Measurements from ENCODE around the gene PSMD12.
"Not testable (repeated sequence)": the region's sequence is repeated elsewhere in the genome, so short reads cannot be mapped to it uniquely, and the experiment has no call there.

Gene PSMD12

DNA sequence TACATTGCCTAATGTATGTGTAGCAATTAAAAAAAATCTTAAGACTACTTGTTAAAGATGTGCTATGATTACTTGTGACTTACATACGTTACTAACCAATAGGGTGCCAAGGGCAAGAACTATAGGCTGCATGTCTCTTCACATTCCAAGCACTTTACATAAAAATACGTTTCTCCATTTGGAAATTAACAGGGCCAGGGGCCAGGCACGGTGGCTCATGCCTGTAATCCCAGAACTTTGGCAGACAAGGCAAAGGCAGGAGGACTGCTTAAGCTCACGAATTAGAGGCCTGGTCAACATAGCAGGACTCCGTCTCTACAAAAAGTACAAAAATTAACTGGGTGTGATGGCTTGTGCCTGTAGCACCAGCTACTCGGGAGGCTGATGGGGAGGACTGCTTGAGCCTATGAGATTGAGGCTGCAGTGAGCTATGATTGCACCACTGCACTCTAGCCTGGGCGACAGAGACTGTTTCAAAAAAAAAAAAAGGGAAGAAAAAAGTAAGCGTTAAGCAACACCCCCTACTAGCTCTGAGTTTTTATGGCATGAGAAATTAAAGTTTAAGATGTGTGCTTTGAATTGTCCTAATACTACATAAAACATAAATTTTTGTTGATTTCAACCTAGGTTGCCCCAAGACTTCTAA is 12.3 kb downstream of the PSMD12 start:
- peak; percentile 69 to 79 for DNase-seq

- no peak for DNase-seq
Measured at GRCh38 chr17:67353161-67353560, 13.2 kb downstream of the PSMD12 start.

GRCh38 chr17:67349420-67349819 is 17.0 kb downstream of the PSMD12 start:
- DNase-seq = no peak

DNA sequence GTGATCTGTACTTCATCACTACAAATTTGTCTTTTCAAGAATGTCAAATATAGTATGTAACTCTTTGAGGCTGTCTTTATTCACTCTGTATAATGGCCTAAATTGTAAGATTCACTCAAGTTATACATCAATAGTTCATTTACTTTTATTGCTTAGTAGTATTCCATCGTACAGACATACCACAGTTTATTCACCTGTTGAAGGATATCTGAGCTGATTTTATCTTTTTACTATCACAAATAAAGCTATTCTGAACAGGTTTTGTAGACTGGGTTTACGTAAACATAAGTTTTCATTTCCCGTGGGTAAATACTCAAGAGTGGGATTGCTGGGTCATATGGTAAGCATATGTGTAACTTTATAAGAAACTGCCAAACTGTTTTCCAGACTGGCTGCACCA is 18.6 kb downstream of the PSMD12 start:
- DNase-seq = no peak

GRCh38 chr17:67343237-67343636 is 23.1 kb downstream of the PSMD12 start:
- no peak for DNase-seq

DNA sequence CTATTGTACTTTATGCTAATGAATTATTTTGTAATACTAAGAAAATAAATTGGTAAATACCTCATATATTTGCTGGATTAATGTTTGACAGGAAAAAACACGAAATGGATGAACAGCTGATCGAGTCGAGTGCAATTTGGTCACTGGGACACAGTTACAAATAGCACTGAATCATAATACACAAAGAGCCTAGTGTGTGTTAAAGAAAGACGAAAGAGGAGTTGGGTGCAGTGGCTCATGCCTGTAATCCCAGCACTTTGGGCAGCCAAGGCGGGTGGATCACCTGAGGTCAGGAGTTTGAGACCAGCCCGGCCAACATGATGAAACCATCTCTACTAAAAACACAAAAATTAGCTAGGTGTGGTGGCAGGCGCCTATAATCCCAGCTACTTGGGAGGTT is 28.0 kb downstream of the PSMD12 start:
- not testable (repeated sequence) for DNase-seq

- DNase-seq = no peak
Measured at GRCh38 chr17:67336859-67337258, 29.5 kb downstream of the PSMD12 start.

DNA sequence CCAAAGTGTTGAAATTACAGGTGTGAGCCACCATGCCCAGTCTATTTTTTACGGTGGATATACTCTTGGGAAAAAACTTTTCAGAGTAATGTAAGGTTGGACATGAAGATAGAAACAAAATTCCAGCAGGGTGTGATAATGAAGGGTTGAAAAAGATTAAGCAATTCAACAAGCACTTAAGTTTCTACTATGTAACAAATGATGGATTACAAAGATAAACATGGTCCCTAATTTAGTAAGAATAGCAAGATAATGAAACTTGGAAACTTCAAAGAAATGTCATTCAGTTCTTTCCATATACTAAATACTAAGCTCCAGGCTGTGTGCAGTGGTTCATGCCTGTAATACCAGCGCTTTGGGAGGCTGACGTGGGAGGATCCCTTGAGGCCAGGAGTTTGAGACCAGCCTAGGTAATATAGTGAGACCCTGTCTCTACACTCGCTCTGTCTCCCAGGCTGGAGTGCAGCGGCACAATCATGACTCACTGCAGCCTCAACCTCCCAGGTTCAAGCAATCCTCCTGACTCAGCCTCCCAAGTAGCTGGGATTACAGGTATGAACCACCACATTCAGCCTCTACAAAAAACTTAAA is 31.0 kb downstream of the PSMD12 start:
- no peak for DNase-seq

DNA sequence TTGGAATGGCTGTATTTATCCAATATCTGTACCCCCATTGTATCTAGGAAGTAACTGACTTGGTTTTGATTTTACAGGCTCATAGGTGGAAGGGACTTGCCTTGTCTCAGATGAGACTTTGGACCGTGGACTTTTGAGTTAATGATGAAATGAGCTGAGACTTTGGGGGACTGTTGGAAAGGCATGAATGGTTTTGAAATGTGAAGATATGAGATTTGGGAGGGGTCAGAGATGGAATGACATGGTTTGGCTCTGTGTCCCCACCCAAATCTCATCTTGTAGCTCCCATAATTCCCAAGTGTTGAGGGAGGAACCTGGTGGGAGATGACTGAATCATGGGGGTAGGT is 34.2 kb downstream of the PSMD12 start:
- not testable (repeated sequence) for DNase-seq

DNA sequence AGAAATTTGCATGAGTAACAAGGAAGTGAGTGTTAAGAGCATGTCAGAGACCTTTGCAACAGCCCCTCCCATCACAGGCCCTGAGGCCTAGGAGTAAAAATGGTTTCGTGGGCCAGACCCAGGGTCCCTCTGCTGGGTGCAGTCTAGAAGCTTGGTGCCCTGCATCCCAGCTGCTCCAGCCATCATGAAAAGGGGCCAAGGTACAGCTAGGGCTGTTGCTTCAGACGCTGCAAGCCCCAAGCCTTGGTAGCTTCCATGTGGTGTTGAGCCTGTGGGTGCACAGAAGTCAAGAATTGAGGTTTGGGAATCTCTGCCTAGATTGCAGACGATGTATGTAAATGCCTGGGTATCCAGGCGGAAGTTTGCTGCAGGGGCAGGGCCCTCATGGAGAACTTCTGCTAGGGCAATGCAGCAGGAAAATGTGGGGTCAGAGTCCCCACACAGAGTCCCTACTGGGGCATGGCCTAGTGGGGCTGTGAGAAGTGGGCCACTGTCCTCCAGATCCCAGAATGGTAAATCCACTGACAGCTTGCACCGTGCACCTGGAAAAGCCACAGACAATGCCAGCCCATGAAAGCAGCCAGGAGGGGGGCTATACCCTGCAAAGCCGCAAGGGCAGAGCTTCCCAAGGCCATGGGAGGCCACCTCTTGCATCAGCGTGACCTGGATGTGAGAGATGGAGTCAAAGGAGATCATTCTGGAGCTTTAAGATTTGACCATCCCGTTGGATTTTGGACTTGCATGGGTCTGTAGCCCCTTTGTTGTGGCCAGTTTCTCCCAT is 34.8 kb downstream of the PSMD12 start:
- DNase-seq = not testable (repeated sequence)

GRCh38 chr17:67328026-67328425 is 38.4 kb downstream of the PSMD12 start:
- no peak for DNase-seq

GRCh38 chr17:67326959-67327745 is 39.2 kb downstream of the PSMD12 start:
- DNase-seq = not testable (repeated sequence)

- DNase-seq = no peak
Measured at GRCh38 chr17:67326440-67326839, 39.9 kb downstream of the PSMD12 start.

DNA sequence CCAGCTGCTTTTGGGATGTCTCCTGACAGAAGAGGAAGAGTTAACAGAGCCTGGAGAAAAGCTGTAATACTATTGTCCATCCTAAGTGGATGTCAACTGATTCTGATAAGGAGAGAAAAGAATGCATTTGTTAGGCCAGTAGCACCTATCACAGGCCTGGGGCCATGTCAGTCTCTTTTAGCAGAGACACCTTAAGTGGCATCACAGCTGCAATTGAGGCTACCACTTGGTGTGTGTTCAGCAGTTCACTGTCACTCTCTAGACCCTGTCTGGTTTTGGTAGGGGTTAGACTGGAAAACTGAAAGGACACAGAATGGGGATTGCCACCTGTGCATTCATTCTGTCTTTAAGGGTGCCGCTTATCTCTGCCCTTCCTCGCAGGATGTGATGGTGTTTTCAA is 42.0 kb downstream of the PSMD12 start:
- no peak for DNase-seq

DNA sequence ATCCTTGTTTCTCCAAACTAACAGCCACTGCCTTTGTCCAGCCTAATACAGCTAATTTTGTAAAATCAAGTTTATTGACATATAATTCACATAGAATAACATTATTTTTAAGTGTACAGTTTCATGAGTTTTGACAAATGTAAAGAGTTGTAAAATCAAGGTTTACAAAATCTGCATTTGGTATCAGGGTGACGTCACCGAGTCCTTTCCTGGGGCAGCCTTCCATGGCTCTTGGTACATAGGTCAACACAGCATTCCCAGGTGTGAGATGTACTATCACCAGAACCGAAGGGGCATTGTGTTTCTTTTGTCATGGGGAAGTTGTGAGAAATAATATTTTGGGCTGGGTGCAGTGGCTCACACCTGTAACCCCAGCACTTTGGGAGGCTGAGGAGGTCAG is 42.9 kb downstream of the PSMD12 start:
- no peak for DNase-seq

DNA sequence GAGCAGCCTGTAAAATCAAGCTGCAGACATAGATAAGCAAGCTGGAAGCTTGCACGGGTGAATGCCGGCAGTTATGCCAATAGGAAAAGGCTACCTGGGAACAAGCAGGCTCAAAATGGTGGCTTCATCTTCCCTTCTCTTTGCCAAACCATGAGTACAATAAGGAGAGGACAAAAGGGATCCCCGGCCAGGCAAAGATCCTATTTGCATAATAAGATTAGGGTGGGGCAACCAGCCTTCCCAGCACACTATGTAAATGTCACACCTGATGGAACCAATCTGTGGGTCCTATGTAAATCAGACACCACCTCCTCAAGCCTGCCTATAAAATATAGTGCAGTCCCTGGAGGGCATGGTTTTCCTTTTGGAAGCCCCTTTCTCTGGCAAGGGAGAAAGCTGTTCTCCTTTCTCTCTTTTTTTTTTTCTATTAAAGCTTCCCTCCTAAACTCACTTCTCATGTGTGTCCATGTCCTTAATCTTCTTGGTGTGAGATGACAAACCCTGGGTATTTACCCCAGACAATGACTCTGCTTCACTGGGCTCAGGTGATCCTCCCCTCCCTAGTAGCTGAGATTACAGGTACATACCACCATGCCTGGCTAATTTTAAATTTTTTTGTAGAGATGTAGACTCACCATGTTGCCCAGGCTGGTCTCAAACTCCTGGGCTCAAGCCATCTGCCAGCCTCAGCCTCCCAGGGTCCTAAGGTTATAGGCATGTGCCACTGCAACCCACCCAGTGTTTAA is 44.2 kb downstream of the PSMD12 start:
- DNase-seq = no peak

- not testable (repeated sequence) for DNase-seq
Measured at GRCh38 chr17:67321486-67321885, 44.9 kb downstream of the PSMD12 start.

- DNase-seq = no peak
Measured at GRCh38 chr17:67316781-67317180, 49.6 kb downstream of the PSMD12 start.

GRCh38 chr17:67315865-67316264 is 50.5 kb downstream of the PSMD12 start:
- DNase-seq = no peak

GRCh38 chr17:67312265-67312664 is 54.1 kb downstream of the PSMD12 start:
- DNase-seq = no peak

GRCh38 chr17:67311575-67311974 is 54.8 kb downstream of the PSMD12 start:
- DNase-seq = no peak

GRCh38 chr17:67310406-67310805 is 56.0 kb downstream of the PSMD12 start:
- no peak for DNase-seq
